GM23338 (cell line): ENCODE measurements around the gene FCRL5. TPM values are rescaled to one million over a fixed set of nuclear protein-coding genes. Genes with fewer than 3 reads are reported as not detected.
A peak's percentile ranks its signal among the peaks of the same experiment; 100 is the strongest.

Source experiments
- ATAC-seq: fragments of 200-7000 bp; cut with Tn5 transposase; 3 replicates; pipeline ENCODE4 v1.9.1; 2020
- DNase-seq: peaks from one replicate; pipeline ENCODE4 v3.0.0-alpha.2; 2015; ENCODE audit warnings: low spot score
- H2AFZ ChIP-seq: fragments of 200-600 bp; sonication (generic); 2 replicates; pipeline ENCODE4 v1.8.0; 2016; ENCODE audit warnings: antibody characterized with exemption, mild to moderate bottlenecking, moderate library complexity
- H3F3A ChIP-seq: fragments of 200-600 bp; sonication (generic); replicated peaks from 2 replicates; pipeline ENCODE4 v1.8.0; 2017; ENCODE audit warnings: antibody characterized with exemption, mixed run types, low read depth
- H3K27ac ChIP-seq: fragments of 200-600 bp; sonication (generic); 2 replicates; pipeline ENCODE4 v1.6.1; 2016; ENCODE audit warnings: low read depth
- H3K27me3 ChIP-seq: fragments of 200-600 bp; sonication (generic); 2 replicates; pipeline ENCODE4 v1.8.0; 2016; ENCODE audit warnings: mild to moderate bottlenecking, mixed run types, moderate library complexity; ENCODE audit not compliant: insufficient read depth
- H3K36me3 ChIP-seq: fragments of 200-600 bp; sonication (generic); 2 replicates; pipeline ENCODE4 v1.8.0; 2016; ENCODE audit warnings: mild to moderate bottlenecking; ENCODE audit not compliant: insufficient read depth
- H3K4me1 ChIP-seq: fragments of 200-600 bp; sonication (generic); 2 replicates; pipeline ENCODE4 v1.8.0; 2016; ENCODE audit warnings: mild to moderate bottlenecking, moderate library complexity; ENCODE audit not compliant: insufficient read depth
- H3K4me2 ChIP-seq: fragments of 200-600 bp; sonication (generic); 2 replicates; pipeline ENCODE4 v1.7.1; 2017; ENCODE audit warnings: mixed run types
- H3K4me3 ChIP-seq: fragments of 200-600 bp; sonication (generic); 2 replicates; pipeline ENCODE4 v1.6.1; 2016; ENCODE audit warnings: mixed run types
- H3K79me2 ChIP-seq: fragments of 200-600 bp; sonication (generic); replicated peaks from 2 replicates; pipeline ENCODE4 v1.8.0; 2017; ENCODE audit warnings: mild to moderate bottlenecking; ENCODE audit not compliant: insufficient read depth
- H3K9me2 ChIP-seq: fragments of 200-600 bp; sonication (generic); 2 replicates; pipeline ENCODE4 v1.8.0; 2017; ENCODE audit not compliant: insufficient read depth
- H4K20me1 ChIP-seq: fragments of 200-600 bp; sonication (generic); replicated peaks from 2 replicates; pipeline ENCODE4 v1.8.0; 2017; ENCODE audit warnings: mild to moderate bottlenecking; ENCODE audit not compliant: insufficient read depth
- H3K27ac Mint-ChIP-seq: 2 replicates; pipeline ENCODE4 v1.8.0; 2020; ENCODE audit warnings: inconsistent platforms, mild to moderate bottlenecking, moderate library complexity, mixed read lengths
- H3K27me3 Mint-ChIP-seq: 3 replicates; pipeline ENCODE4 v1.8.0; 2022; ENCODE audit warnings: low read depth, mild to moderate bottlenecking, moderate library complexity, mixed read lengths, inconsistent platforms; ENCODE audit not compliant: insufficient read depth, poor library complexity
- H3K36me3 Mint-ChIP-seq: 3 replicates; pipeline ENCODE4 v1.8.0; 2021; ENCODE audit warnings: low read depth, mild to moderate bottlenecking, inconsistent platforms, moderate library complexity, mixed read lengths
- H3K4me1 Mint-ChIP-seq: 3 replicates; pipeline ENCODE4 v1.8.0; 2020; ENCODE audit warnings: mild to moderate bottlenecking, inconsistent platforms, mixed read lengths
- H3K4me3 Mint-ChIP-seq: 3 replicates; pipeline ENCODE4 v1.8.0; 2021; ENCODE audit warnings: moderate library complexity, mild to moderate bottlenecking, inconsistent platforms, mixed read lengths
- H3K9me3 Mint-ChIP-seq: 3 replicates; pipeline ENCODE4 v1.8.0; 2020; ENCODE audit warnings: moderate library complexity, mild to moderate bottlenecking, inconsistent platforms, mixed read lengths
- CREB1 ChIP-seq: fragments of 250-450 bp; sonication (Bioruptor Pico); IDR thresholded peaks from 2 replicates; pipeline ENCODE4 v1.5.0; 2020; ENCODE audit warnings: low read depth, mild to moderate bottlenecking, moderate library complexity
- EZH2 ChIP-seq: fragments of 200-600 bp; sonication (generic); IDR thresholded peaks from one replicate; pipeline ENCODE4 v1.8.0; 2017; ENCODE audit warnings: antibody characterized with exemption, mild to moderate bottlenecking, low read depth; ENCODE audit not compliant: unreplicated experiment
- NANOG ChIP-seq: IDR thresholded peaks from 2 replicates; pipeline ENCODE4 v1.6.1; 2016; ENCODE audit warnings: antibody characterized with exemption, borderline replicate concordance
- POLR2AphosphoS5 ChIP-seq: IDR thresholded peaks from 2 replicates; pipeline ENCODE4 v1.6.1; 2016; ENCODE audit warnings: antibody characterized with exemption, low read depth
- ZNF114 ChIP-seq: fragments of 250-450 bp; sonication (Bioruptor Pico); IDR thresholded peaks from 2 replicates; pipeline ENCODE4 v1.5.0; 2020; ENCODE audit warnings: mild to moderate bottlenecking, moderate library complexity
- ZNF331 ChIP-seq: fragments of 250-450 bp; sonication (Bioruptor Pico); IDR thresholded peaks from 2 replicates; pipeline ENCODE4 v1.5.0; 2020; ENCODE audit warnings: low read depth, mild to moderate bottlenecking, moderate library complexity
- polyA plus RNA-seq: library from polyadenylated mRNA; unstranded; fragments of >200 nt; fragmentation: Nextera tagmentation; extraction: Ambion mirVana; gene quantifications from 2 replicates; pipeline ENCODE4 v1.2.1, GENCODE V29; 2016
- total RNA-seq: library from RNA; depleted of rRNA; stranded (reverse); fragments of >200 nt; shearing (Covaris generic); gene quantifications from 2 replicates; pipeline ENCODE4 v1.2.3, GENCODE V29; 2014
- TF ChIP-seq, protein P1 (sequence below): IDR thresholded peaks from one replicate; pipeline ENCODE4 v1.6.1; 2018; ENCODE audit warnings: antibody characterized with exemption; ENCODE audit not compliant: unreplicated experiment
- TF ChIP-seq, protein P2 (sequence below): IDR thresholded peaks from 2 replicates; pipeline ENCODE4 v1.6.1; 2016; ENCODE audit warnings: antibody characterized with exemption
- TF ChIP-seq, protein P3 (sequence below), 2 experiments: fragments of 200-600 bp in 1 of 2; sonication (generic) in 1 of 2; conservative IDR thresholded peaks; 2 replicates each; pipeline versions ENCODE4 v1.5.1 to v1.6.1; 2016 to 2017; ENCODE audit warnings: antibody characterized with exemption in 2 of 2, low read depth in 2 of 2, mild to moderate bottlenecking in 2 of 2, moderate library complexity in 1 of 2

Gene FCRL5
- total and polyA plus RNA-seq, 2 experiments from 2014 or later = 0.79 to 2.8 TPM

DNA sequence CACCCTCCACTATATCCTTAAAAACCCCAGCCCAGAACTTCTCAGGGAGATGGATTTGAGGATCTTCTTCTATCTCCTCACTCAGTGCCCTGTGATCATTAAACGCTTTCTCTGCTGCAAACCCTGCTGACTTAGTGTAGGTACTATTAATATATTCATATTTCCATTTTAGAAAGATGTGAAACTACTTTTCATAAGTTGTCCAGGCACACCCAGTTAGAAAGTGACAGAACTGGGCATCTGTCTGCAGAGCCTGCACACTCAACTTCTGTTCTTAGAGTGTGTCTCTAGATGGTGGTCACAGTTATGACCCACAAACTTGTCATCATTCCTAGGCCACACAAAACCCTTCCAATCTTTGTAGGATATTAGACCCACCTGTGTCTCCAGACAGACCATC, 55.0 kb downstream of the FCRL5 start:
- Histone ChIP-seq H3K4me1 (no peaks in the 10 kb centered on the region), H3K79me2 (no peaks in the 10 kb centered on the region), H3K36me3 (no peaks in the 10 kb centered on the region), H3K9me2 (no peaks in the 10 kb centered on the region), H3F3A (no peaks in the 10 kb centered on the region), H3K4me3 (no peak overlapping the region), H2AFZ (no peak overlapping the region), H3K27me3 (no peaks in the 10 kb centered on the region), H4K20me1 (no peaks in the 10 kb centered on the region), H3K4me2 (no peak overlapping the region), H3K27ac (no peak overlapping the region)
- no peak overlapping the region for H3K4me3 Mint-ChIP-seq
- H3K27me3 Mint-ChIP-seq = no peaks in the 10 kb centered on the region
- TF ChIP-seq NANOG = no peak
- TF ChIP-seq, protein P1, sequence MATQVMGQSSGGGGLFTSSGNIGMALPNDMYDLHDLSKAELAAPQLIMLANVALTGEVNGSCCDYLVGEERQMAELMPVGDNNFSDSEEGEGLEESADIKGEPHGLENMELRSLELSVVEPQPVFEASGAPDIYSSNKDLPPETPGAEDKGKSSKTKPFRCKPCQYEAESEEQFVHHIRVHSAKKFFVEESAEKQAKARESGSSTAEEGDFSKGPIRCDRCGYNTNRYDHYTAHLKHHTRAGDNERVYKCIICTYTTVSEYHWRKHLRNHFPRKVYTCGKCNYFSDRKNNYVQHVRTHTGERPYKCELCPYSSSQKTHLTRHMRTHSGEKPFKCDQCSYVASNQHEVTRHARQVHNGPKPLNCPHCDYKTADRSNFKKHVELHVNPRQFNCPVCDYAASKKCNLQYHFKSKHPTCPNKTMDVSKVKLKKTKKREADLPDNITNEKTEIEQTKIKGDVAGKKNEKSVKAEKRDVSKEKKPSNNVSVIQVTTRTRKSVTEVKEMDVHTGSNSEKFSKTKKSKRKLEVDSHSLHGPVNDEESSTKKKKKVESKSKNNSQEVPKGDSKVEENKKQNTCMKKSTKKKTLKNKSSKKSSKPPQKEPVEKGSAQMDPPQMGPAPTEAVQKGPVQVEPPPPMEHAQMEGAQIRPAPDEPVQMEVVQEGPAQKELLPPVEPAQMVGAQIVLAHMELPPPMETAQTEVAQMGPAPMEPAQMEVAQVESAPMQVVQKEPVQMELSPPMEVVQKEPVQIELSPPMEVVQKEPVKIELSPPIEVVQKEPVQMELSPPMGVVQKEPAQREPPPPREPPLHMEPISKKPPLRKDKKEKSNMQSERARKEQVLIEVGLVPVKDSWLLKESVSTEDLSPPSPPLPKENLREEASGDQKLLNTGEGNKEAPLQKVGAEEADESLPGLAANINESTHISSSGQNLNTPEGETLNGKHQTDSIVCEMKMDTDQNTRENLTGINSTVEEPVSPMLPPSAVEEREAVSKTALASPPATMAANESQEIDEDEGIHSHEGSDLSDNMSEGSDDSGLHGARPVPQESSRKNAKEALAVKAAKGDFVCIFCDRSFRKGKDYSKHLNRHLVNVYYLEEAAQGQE = no peak
- no peak for TF ChIP-seq POLR2AphosphoS5
- TF ChIP-seq EZH2 = no peak
- TF ChIP-seq, protein P2, sequence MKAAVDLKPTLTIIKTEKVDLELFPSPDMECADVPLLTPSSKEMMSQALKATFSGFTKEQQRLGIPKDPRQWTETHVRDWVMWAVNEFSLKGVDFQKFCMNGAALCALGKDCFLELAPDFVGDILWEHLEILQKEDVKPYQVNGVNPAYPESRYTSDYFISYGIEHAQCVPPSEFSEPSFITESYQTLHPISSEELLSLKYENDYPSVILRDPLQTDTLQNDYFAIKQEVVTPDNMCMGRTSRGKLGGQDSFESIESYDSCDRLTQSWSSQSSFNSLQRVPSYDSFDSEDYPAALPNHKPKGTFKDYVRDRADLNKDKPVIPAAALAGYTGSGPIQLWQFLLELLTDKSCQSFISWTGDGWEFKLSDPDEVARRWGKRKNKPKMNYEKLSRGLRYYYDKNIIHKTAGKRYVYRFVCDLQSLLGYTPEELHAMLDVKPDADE = no peak
- no peak for TF ChIP-seq ZNF114 (CRISPR knock-in tag)
- DNase-seq (no peak), ATAC-seq (no peak)
- H3K9me3 Mint-ChIP-seq = peaks cover 15% of the 10 kb centered on the region; the same call in 2 of the 3 replicates
- no peak overlapping the region; the same call in 1 of the 2 replicates for H3K27ac Mint-ChIP-seq
- peaks cover 2% of the 10 kb centered on the region; the same call in 1 of the 3 replicates for H3K4me1 Mint-ChIP-seq
- peaks cover 3% of the 10 kb centered on the region; the same call in 1 of the 3 replicates for H3K36me3 Mint-ChIP-seq

DNA sequence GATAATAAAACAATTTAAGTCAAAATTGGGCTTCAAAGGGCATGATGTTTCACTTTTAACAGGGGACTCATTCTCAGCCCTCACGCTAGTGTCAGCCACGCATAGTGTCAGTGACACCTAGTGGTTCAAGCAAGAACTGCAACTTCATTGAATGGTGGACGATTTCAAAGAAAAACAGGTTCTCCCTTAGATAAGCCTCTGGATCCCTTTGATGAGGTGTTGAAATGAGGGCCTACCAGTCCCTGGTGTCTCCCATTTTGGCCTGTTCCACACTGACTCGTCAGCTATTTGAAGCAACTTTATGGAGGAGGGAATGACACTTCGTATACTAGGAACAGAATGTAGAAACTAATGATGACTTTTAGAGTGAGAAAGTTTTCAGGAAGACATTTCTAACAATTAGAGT, 56.2 kb downstream of the FCRL5 start:
- H3K4me1 Mint-ChIP-seq = peaks cover 2% of the 10 kb centered on the region; the same call in 1 of the 3 replicates
- Histone ChIP-seq H3K79me2 (no peaks in the 10 kb centered on the region), H3K27me3 (no peaks in the 10 kb centered on the region), H3F3A (no peaks in the 10 kb centered on the region), H3K4me1 (no peaks in the 10 kb centered on the region), H2AFZ (no peak overlapping the region), H4K20me1 (no peaks in the 10 kb centered on the region), H3K4me2 (no peak overlapping the region), H3K36me3 (no peaks in the 10 kb centered on the region), H3K27ac (no peak overlapping the region), H3K4me3 (no peak overlapping the region), H3K9me2 (no peaks in the 10 kb centered on the region)
- peaks cover 3% of the 10 kb centered on the region; the same call in 1 of the 3 replicates for H3K36me3 Mint-ChIP-seq
- H3K4me3 Mint-ChIP-seq = no peak overlapping the region
- TF ChIP-seq ZNF114 (CRISPR knock-in tag) = no peak
- TF ChIP-seq CREB1 (CRISPR knock-in tag) = no peak
- TF ChIP-seq, protein P1 = no peak
- TF ChIP-seq, protein P3, sequence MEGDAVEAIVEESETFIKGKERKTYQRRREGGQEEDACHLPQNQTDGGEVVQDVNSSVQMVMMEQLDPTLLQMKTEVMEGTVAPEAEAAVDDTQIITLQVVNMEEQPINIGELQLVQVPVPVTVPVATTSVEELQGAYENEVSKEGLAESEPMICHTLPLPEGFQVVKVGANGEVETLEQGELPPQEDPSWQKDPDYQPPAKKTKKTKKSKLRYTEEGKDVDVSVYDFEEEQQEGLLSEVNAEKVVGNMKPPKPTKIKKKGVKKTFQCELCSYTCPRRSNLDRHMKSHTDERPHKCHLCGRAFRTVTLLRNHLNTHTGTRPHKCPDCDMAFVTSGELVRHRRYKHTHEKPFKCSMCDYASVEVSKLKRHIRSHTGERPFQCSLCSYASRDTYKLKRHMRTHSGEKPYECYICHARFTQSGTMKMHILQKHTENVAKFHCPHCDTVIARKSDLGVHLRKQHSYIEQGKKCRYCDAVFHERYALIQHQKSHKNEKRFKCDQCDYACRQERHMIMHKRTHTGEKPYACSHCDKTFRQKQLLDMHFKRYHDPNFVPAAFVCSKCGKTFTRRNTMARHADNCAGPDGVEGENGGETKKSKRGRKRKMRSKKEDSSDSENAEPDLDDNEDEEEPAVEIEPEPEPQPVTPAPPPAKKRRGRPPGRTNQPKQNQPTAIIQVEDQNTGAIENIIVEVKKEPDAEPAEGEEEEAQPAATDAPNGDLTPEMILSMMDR (conservative IDR thresholded peaks at IDR 0.05; ENCODE audit: low read depth in 2 of 2) = peak; percentile 65 to 78
- TF ChIP-seq ZNF331 (CRISPR knock-in tag) = no peak
- ATAC-seq = peak; percentile 87
- H3K27me3 Mint-ChIP-seq = no peaks in the 10 kb centered on the region
- peaks cover 10% of the 10 kb centered on the region; the same call in 1 of the 3 replicates for H3K9me3 Mint-ChIP-seq
- peak; percentile 76 for DNase-seq
- H3K27ac Mint-ChIP-seq = no peak overlapping the region
